Tibial artery (tissue), 4 donors: ENCODE results near the gene TOR2A.

Experiments
- DNase-seq, 2 donors: peaks; one replicate each; pipeline ENCODE4 v3.0.0-alpha.2; 2019
- H3K27ac ChIP-seq, 2 donors: fragments of 200-600 bp; sonication (generic) in 1 of 2; 1 replicate in 1 of 2; 2 replicates in 1 of 2; pipeline ENCODE4 v1.5.1; 2018 to 2019; ENCODE audit warnings: mild to moderate bottlenecking in 1 of 2
- H3K27me3 ChIP-seq, 2 donors: fragments of 200-600 bp; sonication (generic) in 1 of 2; one replicate each; pipeline versions ENCODE4 v1.5.1 to v1.6.0; 2016 to 2019
- H3K36me3 ChIP-seq, 3 donors: fragments of 200-600 bp; sonication (generic) in 2 of 3; one replicate each; pipeline ENCODE4 v1.5.1; 2016 to 2019; ENCODE audit warnings: mild to moderate bottlenecking in 2 of 3
- H3K4me1 ChIP-seq, 4 donors: fragments of 200-600 bp; sonication (generic) in 2 of 4; 1 replicate in 3 of 4; 2 replicates in 1 of 4; pipeline ENCODE4 v1.5.1; 2016 to 2019
- H3K4me3 ChIP-seq, 2 donors: fragments of 200-600 bp; sonication (generic) in 1 of 2; 1 replicate in 1 of 2; 2 replicates in 1 of 2; pipeline ENCODE4 v1.5.1; 2018 to 2019; ENCODE audit warnings: mild to moderate bottlenecking in 2 of 2
- H3K9me3 ChIP-seq, 3 donors: fragments of 200-600 bp; sonication (generic) in 1 of 3; one replicate each; pipeline ENCODE4 v1.5.1; 2016 to 2019
- intact Hi-C: fragments of 100-400 bp; cut with DNase I; formaldehyde crosslinking; loops from one replicate; pipeline ENCODE4 v1.15.0; 2023; ENCODE audit warnings: low total_unique reads
- TF ChIP-seq, protein P1 (sequence below), 2 experiments: fragments of 200-600 bp in 1 of 2; fragments of 450-650 bp in 1 of 2; IDR thresholded peaks; one replicate each; pipeline ENCODE4 v1.5.1; 2017 to 2019; ENCODE audit warnings: antibody characterized with exemption in 2 of 2, mild to moderate bottlenecking in 1 of 2, moderate library complexity in 1 of 2

Gene TOR2A

GRCh38 chr9:127746959-127747569 is 12.0 kb upstream of the TOR2A start:
- TF ChIP-seq, protein P1, sequence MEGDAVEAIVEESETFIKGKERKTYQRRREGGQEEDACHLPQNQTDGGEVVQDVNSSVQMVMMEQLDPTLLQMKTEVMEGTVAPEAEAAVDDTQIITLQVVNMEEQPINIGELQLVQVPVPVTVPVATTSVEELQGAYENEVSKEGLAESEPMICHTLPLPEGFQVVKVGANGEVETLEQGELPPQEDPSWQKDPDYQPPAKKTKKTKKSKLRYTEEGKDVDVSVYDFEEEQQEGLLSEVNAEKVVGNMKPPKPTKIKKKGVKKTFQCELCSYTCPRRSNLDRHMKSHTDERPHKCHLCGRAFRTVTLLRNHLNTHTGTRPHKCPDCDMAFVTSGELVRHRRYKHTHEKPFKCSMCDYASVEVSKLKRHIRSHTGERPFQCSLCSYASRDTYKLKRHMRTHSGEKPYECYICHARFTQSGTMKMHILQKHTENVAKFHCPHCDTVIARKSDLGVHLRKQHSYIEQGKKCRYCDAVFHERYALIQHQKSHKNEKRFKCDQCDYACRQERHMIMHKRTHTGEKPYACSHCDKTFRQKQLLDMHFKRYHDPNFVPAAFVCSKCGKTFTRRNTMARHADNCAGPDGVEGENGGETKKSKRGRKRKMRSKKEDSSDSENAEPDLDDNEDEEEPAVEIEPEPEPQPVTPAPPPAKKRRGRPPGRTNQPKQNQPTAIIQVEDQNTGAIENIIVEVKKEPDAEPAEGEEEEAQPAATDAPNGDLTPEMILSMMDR (IDR thresholded peaks at IDR 0.05), result no peak
- H3K9me3 ChIP-seq, result no peaks in the 10 kb centered on the region
- no peak for DNase-seq
- no peak overlapping the region for H3K4me3 ChIP-seq
- no peaks in the 10 kb centered on the region for H3K4me1 ChIP-seq
- no peak overlapping the region for H3K27ac ChIP-seq
- peaks cover 0 to 27% of the 10 kb centered on the region in 2 donors for H3K27me3 ChIP-seq
- H3K36me3 ChIP-seq, result peaks cover 0 to 16% (median 11%) of the 10 kb centered on the region in 3 donors
- intact Hi-C loops, result no loop called here

- intact Hi-C loops, result no loop called here
- Histone ChIP-seq H3K9me3 (no peaks in the 10 kb centered on the region), H3K4me1 (no peaks in the 10 kb centered on the region), H3K36me3 (peaks cover 0 to 16% (median 10%) of the 10 kb centered on the region in 3 donors), H3K4me3 (no peak overlapping the region), H3K27me3 (peaks cover 0 to 14% of the 10 kb centered on the region in 2 donors), H3K27ac (no peak overlapping the region)
- TF ChIP-seq, protein P1 (IDR thresholded peaks at IDR 0.05), result no peak
- DNase-seq, result no peak
Observed at GRCh38 chr9:127744398-127745110, 9.5 kb upstream of the TOR2A start.

DNA sequence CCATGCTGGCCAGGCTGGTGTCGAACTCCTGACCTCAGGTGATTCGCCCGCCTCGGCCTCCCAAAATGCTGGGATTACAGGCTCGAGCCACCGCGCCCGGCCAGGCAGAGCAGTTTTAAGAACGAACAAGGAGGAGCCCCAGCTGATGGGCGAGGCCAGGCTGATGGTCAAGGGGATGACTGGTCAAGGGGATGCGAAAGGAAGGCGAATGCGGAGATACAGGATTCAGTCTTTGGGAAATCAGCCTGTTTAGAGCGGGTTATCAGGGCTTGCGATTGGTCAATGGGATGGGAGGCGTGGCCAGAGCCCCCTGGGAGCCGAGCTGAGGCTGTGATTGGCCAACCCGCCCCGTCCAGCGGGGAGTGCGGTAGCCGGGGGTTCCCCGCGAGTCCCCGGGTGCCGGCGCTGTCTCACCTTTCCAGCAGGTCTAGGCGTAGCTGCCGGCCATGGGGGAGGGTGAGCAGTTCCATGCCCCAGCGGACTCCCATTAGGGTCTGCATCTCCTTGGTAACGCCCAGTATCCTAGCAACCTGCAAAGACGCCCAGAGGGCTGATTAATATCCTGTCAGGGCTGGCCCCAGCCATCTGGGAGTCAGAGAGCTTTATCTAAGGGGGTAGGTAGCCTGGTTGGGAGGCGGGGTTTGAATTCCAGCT is 7.5 kb upstream of the TOR2A start:
- DNase-seq, result no peak
- H3K4me3 ChIP-seq, result no peak overlapping the region
- peaks cover 0 to 14% of the 10 kb centered on the region in 2 donors for H3K27me3 ChIP-seq
- H3K4me1 ChIP-seq, result no peaks in the 10 kb centered on the region
- H3K9me3 ChIP-seq, result no peaks in the 10 kb centered on the region
- intact Hi-C loops, result no loop called here
- H3K27ac ChIP-seq, result no peak overlapping the region
- peaks cover 0 to 7% (median 0%) of the 10 kb centered on the region in 3 donors for H3K36me3 ChIP-seq
- TF ChIP-seq, protein P1 (IDR thresholded peaks at IDR 0.05), result no peak

DNA sequence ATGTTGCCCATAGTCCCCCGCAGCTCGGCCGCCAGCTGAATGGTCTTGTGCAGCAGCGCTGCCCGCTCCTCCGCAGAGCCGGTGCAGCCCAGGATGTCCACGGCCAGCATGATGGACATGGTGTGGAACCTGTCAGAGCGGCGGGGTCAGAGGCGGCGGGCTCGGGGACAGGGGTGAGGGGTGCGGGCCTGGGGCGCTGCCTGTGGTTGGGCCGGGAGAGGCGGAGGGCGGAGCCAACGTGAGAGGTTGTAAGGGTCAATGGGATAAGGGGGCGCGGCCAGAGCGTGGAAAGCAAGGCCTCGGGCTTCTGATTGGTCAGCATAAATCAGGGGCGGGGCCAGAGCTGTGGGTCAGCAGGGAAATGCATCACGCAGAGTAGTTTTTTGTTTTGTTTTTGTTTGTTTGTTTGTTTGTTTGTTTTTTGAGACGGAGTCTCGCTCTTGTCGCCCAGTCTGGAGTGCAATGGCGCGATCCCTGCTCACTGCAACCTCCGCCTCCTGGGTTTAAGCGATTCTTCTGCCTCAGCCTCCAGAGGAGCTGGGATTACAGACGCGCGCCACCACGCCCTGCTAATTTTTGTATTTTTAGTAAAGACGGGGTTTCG is 6.8 kb upstream of the TOR2A start:
- no peak for DNase-seq
- H3K9me3 ChIP-seq, result no peaks in the 10 kb centered on the region
- no peaks in the 10 kb centered on the region for H3K4me1 ChIP-seq
- intact Hi-C loops, result no loop called here
- H3K27ac ChIP-seq, result no peak overlapping the region
- TF ChIP-seq, protein P1 (IDR thresholded peaks at IDR 0.05), result no peak
- H3K4me3 ChIP-seq, result no peak overlapping the region
- peaks cover 0 to 14% of the 10 kb centered on the region in 2 donors for H3K27me3 ChIP-seq
- peaks cover 0 to 7% (median 0%) of the 10 kb centered on the region in 3 donors for H3K36me3 ChIP-seq

- Histone ChIP-seq H3K4me3 (no peak overlapping the region), H3K4me1 (peaks cover 0 to under 1% (median 0%) of the 10 kb centered on the region in 4 donors), H3K9me3 (no peaks in the 10 kb centered on the region), H3K27me3 (peaks cover 0 to 14% of the 10 kb centered on the region in 2 donors), H3K27ac (no peak overlapping the region), H3K36me3 (peaks cover 0 to 5% (median 0%) of the 10 kb centered on the region in 3 donors)
- peak in 1 of 2 donors; percentile 47 for DNase-seq
- intact Hi-C loops, result loop anchor here (5.0 kb wide), 1 partner anchor 133 kb away; no protein-coding TSS in a partner anchor
- TF ChIP-seq, protein P1 (IDR thresholded peaks at IDR 0.05), result no peak
Observed at GRCh38 chr9:127739614-127740330, 4.7 kb upstream of the TOR2A start.
